Spleen (tissue), 11 donors: ENCODE results near the gene TPPP. TPM values are rescaled to one million over a fixed set of nuclear protein-coding genes. Genes with fewer than 3 reads are reported as not detected.
A peak's percentile ranks its signal among the peaks of the same experiment; 100 is the strongest.
"Not testable (repeated sequence)": the region's sequence is repeated elsewhere in the genome, so short reads cannot be mapped to it uniquely, and the experiment has no call there.

Experiments used
- DNase-seq: peaks from one replicate; pipeline ENCODE4 v3.0.0-alpha.2; 2020
- H3K27ac ChIP-seq, 8 donors: fragments of 200-600 bp; sonication (generic) in 7 of 8; 1 replicate in 4 of 8; 2 replicates in 4 of 8; pipeline versions ENCODE4 v1.5.0 to v1.8.0; 2016 to 2021; ENCODE audit warnings: inconsistent platforms in 4 of 8, mild to moderate bottlenecking in 4 of 8, moderate library complexity in 1 of 8
- H3K27me3 ChIP-seq, 7 donors: fragments of 200-600 bp; sonication (generic) in 6 of 7; replicated peaks in 1 of 7; 1 replicate in 4 of 7; 2 replicates in 3 of 7; pipeline versions ENCODE4 v1.5.0 to v1.8.0; 2016 to 2021; ENCODE audit warnings: inconsistent platforms in 3 of 7, mild to moderate bottlenecking in 1 of 7
- H3K36me3 ChIP-seq, 6 donors: fragments of 200-600 bp; sonication (generic) in 5 of 6; 1 replicate in 4 of 6; 2 replicates in 2 of 6; pipeline versions ENCODE4 v1.5.0 to v1.8.0; 2016 to 2021; ENCODE audit warnings: inconsistent platforms in 2 of 6
- H3K4me1 ChIP-seq, 6 donors: fragments of 200-600 bp; sonication (generic) in 5 of 6; 1 replicate in 3 of 6; 2 replicates in 3 of 6; pipeline versions ENCODE4 v1.5.0 to v1.8.0; 2016 to 2021; ENCODE audit warnings: inconsistent platforms in 3 of 6
- H3K4me3 ChIP-seq, 8 donors: fragments of 200-600 bp; sonication (generic) in 7 of 8; 1 replicate in 4 of 8; 2 replicates in 4 of 8; pipeline versions ENCODE4 v1.5.0 to v1.8.0; 2016 to 2021; ENCODE audit warnings: inconsistent platforms in 4 of 8, mild to moderate bottlenecking in 4 of 8, moderate library complexity in 2 of 8
- H3K9me3 ChIP-seq, 8 donors: fragments of 200-600 bp; sonication (generic) in 7 of 8; 1 replicate in 4 of 8; 2 replicates in 4 of 8; pipeline versions ENCODE4 v1.5.0 to v1.8.0; 2016 to 2021; ENCODE audit warnings: inconsistent platforms in 4 of 8
- CTCF ChIP-seq, 11 experiments: fragments of 200-600 bp in 7 of 11; fragments of 450-650 bp in 4 of 11; sonication (generic) in 4 of 11; IDR thresholded peaks in 8 of 11; conservative IDR thresholded peaks in 3 of 11; 1 replicate in 7 of 11; 2 replicates in 4 of 11; pipeline versions ENCODE4 v1.4.0 to v1.8.0; 2016 to 2021; ENCODE audit warnings: antibody characterized with exemption in 11 of 11, inconsistent platforms in 4 of 11, mild to moderate bottlenecking in 1 of 11
- POLR2A ChIP-seq, 3 donors: fragments of 450-650 bp; IDR thresholded peaks; one replicate each; pipeline ENCODE4 v1.5.1; 2017; ENCODE audit warnings: antibody characterized with exemption in 3 of 3, mild to moderate bottlenecking in 1 of 3
- POLR2AphosphoS5 ChIP-seq, 3 donors: sonication (generic); formaldehyde crosslinking; IDR thresholded peaks; one replicate each; pipeline ENCODE4 v1.5.1; 2017; ENCODE audit warnings: antibody characterized with exemption in 3 of 3
- WGBS, 5 donors: extraction: QIAGEN DNeasy Blood & Tissue Kit in 3 of 5; methylation state at CpG; one replicate each; pipeline versions ENCODE4 v1.1.5 to v1.1.7; 2013 to 2018; 5-methylcytosine and 5-hydroxymethylcytosine counted together
- intact Hi-C: fragments of 100-400 bp; cut with DNase I; formaldehyde crosslinking; loops from one replicate; pipeline ENCODE4 v1.15.0; 2023; ENCODE audit warnings: low total_unique reads
- polyA plus RNA-seq, 3 donors: library from polyadenylated mRNA; stranded (reverse); fragments of 200-250 nt; gene quantifications; one replicate each; pipeline ENCODE4 v1.2.1, GENCODE V29; 2013
- total RNA-seq, 7 donors: library from RNA; depleted of rRNA in 3 of 7; stranded (reverse); fragments of >200 nt in 3 of 7; fragmentation: NEBNext Ultra II Directional in 4 of 7; extraction: Animal tissue kit (Norgen Biotek cat#: 25700) in 4 of 7; gene quantifications; one replicate each; pipeline versions ENCODE4 v1.1.0 to v1.2.1, GENCODE V29; 2016 to 2021
- donor health status: healthy with polysubstance abuse.
- donor health status: DM: no; HTN: no; CAD: no; lungs with moderate emphysema.
- donor health status: DM: no; HTN: no; CAD: no.
- donor health status: Bipolar disorder and iron deficiency.
- donor health status: healthy.
- donor health status: DM: no; HTN: no; CAD: no.
- donor health status: DM: yes; HTN: yes; CAD: no.

TPPP gene
- total and polyA plus RNA-seq, 10 donors: 0.30 to 12.2 (median 3.9) TPM

- intact Hi-C loops, H3K27ac ChIP-seq, DNase-seq, H3K4me3 ChIP-seq, H3K36me3 ChIP-seq: not testable (repeated sequence)
- Histone ChIP-seq H3K9me3 (peaks cover 0 to 12% (median 3%) of the 10 kb centered on the region in 8 donors), H3K4me1 (peaks cover 0 to 12% (median 5%) of the 10 kb centered on the region in 6 donors), H3K27me3 (peaks cover 0 to 18% (median 0%) of the 10 kb centered on the region in 7 donors)
- 81 to 95% (median 92%) methylated on average over 2 to 6 of the region's 8 CpGs for WGBS, 5 donors
These were observed 3.0 kb upstream of the TPPP start for GRCh38 chr5:696191-696590.

DNA sequence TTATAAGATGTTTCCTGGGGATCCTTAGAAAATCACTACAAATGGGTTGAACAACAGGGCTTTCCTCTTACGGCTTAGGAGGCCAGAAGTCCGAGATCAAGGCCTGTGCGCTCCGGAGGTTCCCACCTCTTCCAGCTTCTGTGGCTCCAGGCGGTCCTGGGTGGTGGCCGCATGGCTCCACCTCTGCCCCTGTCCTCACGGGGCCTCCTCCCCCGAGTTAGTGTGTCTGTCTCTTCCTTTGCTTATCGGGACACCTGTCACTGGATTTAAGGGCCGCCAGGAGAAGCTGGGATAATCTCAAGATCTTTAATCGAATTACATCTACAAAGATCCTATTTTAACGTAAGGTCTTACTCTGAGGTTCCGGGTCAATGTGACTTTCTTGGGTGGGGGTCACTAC lies 2.3 kb upstream of the TPPP start:
- WGBS, 5 donors: 78 to 92% (median 83%) methylated on average over 7 to 9 of the region's 13 CpGs; no CpG with 5 or more reads in 2 of the 5 donors
- Histone ChIP-seq H3K9me3 (peaks cover 0 to 12% (median 3%) of the 10 kb centered on the region in 8 donors), H3K4me1 (peaks cover 0 to 12% (median 5%) of the 10 kb centered on the region in 6 donors), H3K27me3 (peaks cover 0 to 18% (median 0%) of the 10 kb centered on the region in 7 donors)
- DNase-seq, H3K27ac ChIP-seq, H3K4me3 ChIP-seq, H3K36me3 ChIP-seq, intact Hi-C loops: not testable (repeated sequence)

DNA sequence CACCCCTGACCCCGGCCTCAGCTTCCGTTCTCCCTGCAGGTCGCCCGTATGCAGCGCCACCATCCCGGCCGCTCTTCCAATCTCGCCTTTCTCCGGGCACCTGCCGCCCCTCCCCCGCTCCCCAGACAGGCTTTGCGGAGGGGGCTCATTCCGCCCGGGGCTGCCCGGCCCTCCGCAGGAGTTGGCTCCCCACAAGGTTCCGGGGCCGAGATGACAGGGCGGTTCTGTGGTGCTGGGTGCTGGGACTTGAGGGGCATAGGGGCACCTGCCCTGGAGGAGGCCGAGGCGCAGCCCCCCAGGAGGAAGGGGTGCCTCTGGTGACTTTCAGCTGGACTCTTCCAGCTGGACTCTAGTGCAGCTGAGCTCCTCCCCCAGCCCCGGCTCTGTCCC lies 885 bp upstream of the TPPP start:
- peaks cover 0 to 18% (median 0%) of the 10 kb centered on the region in 7 donors for H3K27me3 ChIP-seq
- peak overlapping the region in 5 of 8 donors; percentile 48 to 83 (median 54) for H3K4me3 ChIP-seq
- 0 to 9% (median 3%) methylated on average over 1 to 14 of the region's 22 CpGs for WGBS, 5 donors
- H3K27ac ChIP-seq, H3K9me3 ChIP-seq, intact Hi-C loops, H3K36me3 ChIP-seq: not testable (repeated sequence)
- peaks cover 0 to 12% (median 5%) of the 10 kb centered on the region in 6 donors for H3K4me1 ChIP-seq
- DNase-seq: peak; percentile 80

DNA sequence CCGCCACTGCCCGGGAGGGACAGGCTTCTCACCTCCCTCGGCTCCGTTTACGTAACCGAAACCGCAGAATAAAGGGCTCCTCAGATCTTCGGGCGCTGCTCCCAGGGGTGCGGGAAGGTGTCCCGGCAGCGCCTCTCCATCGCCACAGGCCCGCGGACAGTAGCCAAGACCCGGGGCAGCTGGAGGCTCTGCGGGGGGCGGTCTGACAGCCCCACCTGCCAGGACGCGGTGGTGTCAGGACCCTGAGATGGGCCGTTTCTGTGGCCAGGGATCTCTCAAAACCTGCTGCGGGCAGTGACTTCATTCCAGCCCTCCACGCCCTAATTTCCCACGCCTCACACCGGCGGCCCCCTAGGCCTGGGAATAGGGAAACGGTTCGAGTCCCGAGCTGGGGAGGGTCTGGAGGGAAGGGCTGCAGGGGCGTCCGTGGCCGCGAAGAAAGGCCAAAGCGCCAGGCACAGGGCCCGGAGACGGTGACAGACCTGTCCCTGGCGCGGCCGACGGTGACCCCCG lies 567 bp downstream of the TPPP start:
- Histone ChIP-seq H3K4me3 (peak overlapping the region in 7 of 8 donors; percentile 40 to 83 (median 52)), H3K4me1 (peaks cover 0 to 12% (median 5%) of the 10 kb centered on the region in 6 donors), H3K27ac (peak overlapping the region in 2 of 8 donors; percentile 10 to 65), H3K27me3 (peaks cover 0 to 18% (median 0%) of the 10 kb centered on the region in 7 donors)
- WGBS, 5 donors: 0 to 1% (median 1%) methylated on average over 1 to 41 of the region's 41 CpGs
- H3K36me3 ChIP-seq, H3K9me3 ChIP-seq, intact Hi-C loops: not testable (repeated sequence)
- peak; percentile 73 for DNase-seq

- Histone ChIP-seq H3K9me3 (no peaks in the 10 kb centered on the region), H3K4me3 (peak overlapping the region in 6 of 8 donors; percentile 40 to 83 (median 54)), H3K36me3 (no peaks in the 10 kb centered on the region), H3K27ac (no peak overlapping the region), H3K27me3 (peaks cover 0 to 18% (median 0%) of the 10 kb centered on the region in 7 donors), H3K4me1 (peaks cover 0 to 12% (median 5%) of the 10 kb centered on the region in 6 donors)
- no peak for TF ChIP-seq POLR2AphosphoS5 (IDR thresholded peaks at IDR 0.05)
- TF ChIP-seq CTCF (IDR thresholded peaks at IDR 0.05 in 8 of 11, conservative IDR thresholded peaks at IDR 0.05 in 3 of 11): no peak
- TF ChIP-seq POLR2A (IDR thresholded peaks at IDR 0.05): no peak
- WGBS, 5 donors: 23 to 40% (median 34%) methylated on average over 2 of the region's 2 CpGs
- intact Hi-C loops: no loop called here
- no peak for DNase-seq
These were observed 1.2 kb downstream of the TPPP start for GRCh38 chr5:691817-692528.

DNA sequence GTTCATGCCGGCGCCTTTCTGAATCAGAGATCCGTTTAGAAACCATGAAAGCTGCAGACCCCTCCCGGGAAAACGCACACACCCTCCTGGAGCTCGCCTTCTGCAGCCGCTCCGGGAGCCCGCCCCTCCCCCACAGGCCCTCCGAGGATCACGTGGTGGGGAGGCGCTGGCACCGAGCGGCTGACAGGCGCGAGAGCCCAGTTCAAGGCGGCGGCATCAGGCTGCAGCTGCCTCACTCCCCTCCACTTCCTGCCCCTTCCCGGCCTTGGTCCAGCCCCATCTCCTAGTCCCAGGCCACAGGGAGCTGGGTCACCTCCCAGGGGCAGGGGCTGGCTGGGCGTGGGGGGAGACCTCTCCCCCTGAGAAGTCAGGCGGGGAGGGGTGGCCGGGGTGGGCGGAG lies 2.1 kb downstream of the TPPP start:
- Histone ChIP-seq H3K4me3 (peak overlapping the region in 1 of 8 donors; percentile 54), H3K4me1 (peaks cover 0 to 12% (median 5%) of the 10 kb centered on the region in 6 donors), H3K27me3 (peaks cover 0 to 18% (median 0%) of the 10 kb centered on the region in 7 donors)
- H3K36me3 ChIP-seq, H3K27ac ChIP-seq, H3K9me3 ChIP-seq, DNase-seq, intact Hi-C loops: not testable (repeated sequence)
- 0% methylated on average over 5 of the region's 23 CpGs; no CpG with 5 or more reads in 4 of the 5 donors for WGBS, 5 donors

DNA sequence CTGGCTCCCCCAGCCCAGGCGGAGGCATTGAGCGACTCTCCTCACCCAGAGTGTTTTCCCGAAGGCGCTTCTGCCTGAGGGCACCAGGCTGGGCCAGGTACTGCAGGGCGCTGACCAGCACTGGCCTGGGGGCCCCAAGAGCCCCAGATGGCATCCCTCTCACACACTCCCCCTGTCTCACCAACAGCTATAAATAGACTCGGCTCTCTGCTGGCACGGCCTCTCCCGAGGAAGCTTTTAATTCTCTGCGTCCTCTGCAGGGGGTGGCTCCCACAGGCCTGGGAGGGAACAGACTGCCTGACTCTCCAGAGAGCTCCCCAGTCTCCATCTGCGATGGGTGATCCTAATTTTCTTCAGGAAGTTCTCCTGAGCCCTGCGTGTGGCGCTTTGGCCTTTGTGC lies 2.9 kb downstream of the TPPP start:
- H3K27ac ChIP-seq, H3K9me3 ChIP-seq, H3K36me3 ChIP-seq, intact Hi-C loops, DNase-seq, H3K4me3 ChIP-seq: not testable (repeated sequence)
- Histone ChIP-seq H3K4me1 (peaks cover 0 to 12% (median 5%) of the 10 kb centered on the region in 6 donors), H3K27me3 (peaks cover 0 to 25% (median 0%) of the 10 kb centered on the region in 7 donors)
- no CpG with 5 or more reads among the region's 12 CpGs for WGBS, 5 donors

- 83 to 91% (median 86%) methylated on average over 15 to 28 of the region's 30 CpGs for WGBS, 5 donors
- H3K4me3 ChIP-seq, H3K27ac ChIP-seq, H3K36me3 ChIP-seq, DNase-seq, intact Hi-C loops, H3K9me3 ChIP-seq, H3K4me1 ChIP-seq: not testable (repeated sequence)
- H3K27me3 ChIP-seq: peaks cover 0 to 32% (median 0%) of the 10 kb centered on the region in 7 donors
These were observed 4.7 kb downstream of the TPPP start for GRCh38 chr5:688348-689010.

DNA sequence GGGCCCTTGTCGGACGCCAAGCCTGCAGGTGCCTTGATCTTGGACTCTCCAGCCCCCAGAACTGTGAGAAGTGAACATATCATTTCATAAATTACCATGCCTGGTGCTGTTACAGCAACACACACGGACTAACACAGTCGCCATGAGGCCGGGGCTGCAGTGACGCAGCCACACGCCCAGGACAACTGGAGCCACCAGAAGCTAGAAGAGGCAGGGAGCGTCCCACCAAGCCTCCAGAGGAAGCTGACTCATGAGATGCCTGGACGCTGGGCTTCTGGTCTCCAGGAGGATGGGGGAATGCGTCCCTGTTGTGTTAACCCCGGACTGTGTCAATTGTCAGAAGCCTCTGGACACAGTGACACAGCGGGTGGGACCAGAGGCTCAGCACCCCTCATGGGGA lies 6.2 kb downstream of the TPPP start:
- H3K9me3 ChIP-seq, H3K4me3 ChIP-seq, H3K27ac ChIP-seq, H3K36me3 ChIP-seq, intact Hi-C loops, DNase-seq, H3K4me1 ChIP-seq: not testable (repeated sequence)
- 65 to 86% (median 82%) methylated on average over 3 to 12 of the region's 12 CpGs for WGBS, 5 donors
- peaks cover 0 to 22% (median 0%) of the 10 kb centered on the region in 7 donors for H3K27me3 ChIP-seq
